NCI-H2029 treated with DMSO at 0.1 percent for 48 hours (cell line): ENCODE measurements around the gene KRT72.

Experiments
- DNase-seq: peaks from one replicate; lab custom pipeline; 2025; lab: John Stamatoyannopoulos, UW

KRT72 gene

DNA sequence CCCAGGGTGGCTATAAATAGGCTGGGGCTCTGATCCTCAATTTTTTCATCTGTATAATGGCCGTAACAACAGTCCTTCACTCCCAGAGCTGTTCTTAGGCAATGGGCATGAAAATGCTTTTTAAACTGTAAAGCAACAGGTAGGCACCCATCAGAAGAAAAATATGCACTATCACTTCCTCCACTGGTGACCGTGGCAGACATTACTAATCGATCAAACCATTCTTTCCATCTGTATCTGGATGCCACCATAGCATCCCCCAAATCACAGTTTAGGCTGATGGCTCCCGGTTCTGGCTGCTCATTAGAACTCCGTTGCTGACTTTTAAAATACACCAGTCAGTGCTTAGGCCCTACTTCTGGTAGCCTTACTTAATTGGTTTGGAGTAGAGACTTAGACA lies 59.6 kb downstream of the KRT72 start:
- no peak for DNase-seq

GRCh38 chr12:52540531-52540930 lies 60.7 kb downstream of the KRT72 start:
- DNase-seq: no peak

- DNase-seq: no peak
These were observed 61.5 kb downstream of the KRT72 start for GRCh38 chr12:52539821-52540173.

GRCh38 chr12:52539083-52539820 lies 62.0 kb downstream of the KRT72 start:
- peak; percentile 96 for DNase-seq

GRCh38 chr12:52537101-52537500 lies 64.2 kb downstream of the KRT72 start:
- no peak for DNase-seq
